PFSK-1 (cell line): ENCODE results near the gene MYCBPAP.

ENCODE experiments used
- POLR2AphosphoS5 ChIP-seq: IDR thresholded peaks from 2 replicates; pipeline ENCODE4 v1.6.1; 2012; ENCODE audit warnings: low read depth, mild to moderate bottlenecking, control low read depth, low read length, moderate library complexity
- SIN3A ChIP-seq: IDR thresholded peaks from 2 replicates; pipeline ENCODE4 v1.6.1; 2012; ENCODE audit warnings: mild to moderate bottlenecking, low read length, moderate library complexity, borderline replicate concordance; ENCODE audit not compliant: insufficient read depth
- TAF1 ChIP-seq: IDR thresholded peaks from 2 replicates; pipeline ENCODE4 v1.6.1; 2012; ENCODE audit warnings: low read length, control low read depth, borderline replicate concordance; ENCODE audit not compliant: insufficient read depth

- TF ChIP-seq SIN3A (no peak), POLR2AphosphoS5 (no peak), TAF1 (no peak)
Observed at GRCh38 chr17:50474523-50474922, 33.7 kb upstream of the MYCBPAP start.
